Stimulated activated CD8-positive, alpha-beta memory T cell treated with anti-CD3 and anti-CD28 coated beads, Interleukin-7, amount 100 ng/mL, for 1 hour (primary cell): ENCODE measurements around the gene TAF13.
"Not testable (repeated sequence)": the region's sequence is repeated elsewhere in the genome, so short reads cannot be mapped to it uniquely, and the experiment has no call there.

Experiments
- DNase-seq, 2 donors: peaks; one replicate each; pipeline ENCODE4 v3.0.0-alpha.2; 2020; ENCODE audit warnings: low read depth in 2 of 2

Gene TAF13

DNA sequence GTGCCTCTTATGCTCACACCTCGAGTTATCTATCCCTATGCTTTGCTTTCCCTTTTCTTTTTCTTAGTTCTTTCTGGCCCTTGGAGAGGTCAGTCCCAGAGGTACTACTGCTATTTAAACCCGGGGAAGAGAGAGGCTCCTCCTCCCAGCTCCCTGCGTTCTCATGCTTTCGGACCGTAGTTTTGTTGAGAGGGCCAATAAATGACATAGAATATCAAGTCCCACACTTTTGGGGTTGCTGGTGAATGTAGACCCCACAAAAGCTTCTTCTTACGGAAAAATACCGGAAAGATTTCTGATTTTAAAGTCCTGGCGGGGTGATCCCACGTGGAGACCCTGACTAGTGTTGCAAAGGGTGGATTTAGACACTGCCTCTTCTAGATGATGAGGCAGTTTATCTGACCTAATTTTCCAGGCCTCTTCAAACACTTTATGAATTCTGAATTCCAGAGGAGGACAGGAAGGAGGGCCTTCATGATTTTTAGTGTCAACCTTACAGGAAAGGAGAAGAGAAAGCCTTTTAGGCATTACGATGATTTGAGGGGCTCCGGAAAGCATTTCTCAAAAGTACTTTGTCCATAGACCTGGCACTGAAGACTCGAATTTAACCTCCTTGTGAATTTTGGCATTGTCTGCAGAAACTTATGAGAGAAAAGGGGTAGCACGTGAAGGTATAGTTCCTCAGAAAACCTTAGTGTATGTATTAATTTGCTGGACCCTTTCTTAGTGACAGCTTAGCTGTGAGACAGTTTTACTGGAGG is 15.5 kb upstream of the TAF13 start:
- DNase-seq = no peak

- peak; percentile 63 to 68 for DNase-seq
Measured at GRCh38 chr1:109090196-109091077, 14.6 kb upstream of the TAF13 start, which contains the start of gene TMEM167B. TMEM167B (plus strand) TSS chr1:109090764; CDS start chr1:109090873, 109 bp downstream.

DNA sequence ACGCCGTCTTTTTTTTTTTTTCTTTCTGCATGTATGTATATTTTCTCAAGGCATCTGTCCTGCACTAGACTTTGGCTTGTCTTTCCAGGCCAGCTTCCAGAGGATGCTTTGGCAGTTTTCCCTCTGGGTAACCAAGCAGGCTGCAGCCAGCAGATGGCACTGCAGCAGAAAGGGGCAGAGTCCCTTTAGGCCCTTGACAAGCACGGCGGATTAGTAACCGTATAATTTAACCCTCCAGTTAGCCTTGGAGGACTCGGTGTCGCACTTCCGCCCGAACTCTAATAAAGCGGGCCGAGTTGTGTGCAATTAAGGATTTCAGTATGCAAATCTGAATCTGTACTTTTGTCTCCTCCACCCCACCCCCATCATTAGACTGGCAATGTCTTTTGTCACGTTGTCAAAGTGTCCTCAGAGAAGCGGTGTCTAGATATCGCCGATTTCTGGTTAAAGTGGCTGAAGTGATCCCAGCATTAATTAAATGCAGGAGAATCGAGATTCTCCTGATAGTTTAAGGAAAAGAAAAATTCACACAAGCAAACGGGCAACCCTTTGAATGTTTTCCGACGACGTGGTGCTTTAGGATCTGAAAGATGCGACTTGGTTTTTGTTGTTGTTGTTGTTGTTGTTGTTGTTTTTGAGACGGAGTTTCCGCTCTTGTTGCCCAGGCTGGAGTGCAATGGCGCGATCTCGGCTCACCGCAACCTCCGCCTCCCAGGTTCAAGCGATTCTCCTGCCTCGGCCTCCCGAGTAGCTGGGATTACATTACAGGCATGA is 13.6 kb upstream of the TAF13 start:
- DNase-seq = no peak

DNA sequence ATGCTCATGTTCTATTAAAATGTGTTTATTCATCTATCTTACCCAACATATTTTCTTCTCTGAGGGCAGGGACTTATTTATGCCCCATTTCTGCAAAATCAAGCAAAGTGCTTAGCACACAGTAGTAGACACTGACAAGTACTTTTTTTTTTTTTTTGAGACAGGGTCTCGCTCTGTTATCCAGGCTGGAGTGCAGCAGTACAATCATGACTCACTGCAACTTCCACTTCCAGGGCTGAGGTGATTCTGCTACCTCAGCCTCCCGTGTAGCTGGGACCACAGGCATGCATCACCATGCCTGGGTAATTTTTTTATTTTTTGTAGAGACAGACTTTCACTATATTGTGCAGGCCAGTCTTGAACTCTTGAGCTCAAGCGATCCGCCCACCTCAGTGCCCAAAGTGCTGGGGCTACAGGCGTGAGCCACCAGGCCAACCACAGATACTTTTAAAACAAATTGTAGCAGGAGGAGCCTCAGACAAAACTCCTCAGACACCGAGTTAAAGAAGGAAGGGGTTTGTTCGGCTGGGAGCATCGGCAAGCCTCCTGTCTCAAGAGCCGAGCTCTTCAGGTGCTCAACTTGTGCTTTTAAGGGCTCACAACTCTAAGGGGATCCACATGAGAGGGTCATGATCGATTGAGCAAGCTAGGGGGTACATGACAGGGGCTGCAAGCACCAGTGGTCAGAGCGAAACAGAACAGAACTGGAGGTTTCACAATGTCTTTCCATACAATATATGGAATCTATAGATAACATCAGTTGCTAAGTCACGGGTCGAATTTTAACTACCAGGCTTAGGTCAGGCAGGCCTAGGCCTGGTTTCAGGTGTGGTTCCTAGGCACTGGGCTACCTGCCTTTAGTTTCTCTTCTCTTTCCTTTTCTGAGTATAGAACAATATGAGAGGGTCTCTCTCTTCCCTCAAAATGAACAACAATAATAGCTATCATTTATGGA is 9.0 kb upstream of the TAF13 start:
- DNase-seq = no peak

DNA sequence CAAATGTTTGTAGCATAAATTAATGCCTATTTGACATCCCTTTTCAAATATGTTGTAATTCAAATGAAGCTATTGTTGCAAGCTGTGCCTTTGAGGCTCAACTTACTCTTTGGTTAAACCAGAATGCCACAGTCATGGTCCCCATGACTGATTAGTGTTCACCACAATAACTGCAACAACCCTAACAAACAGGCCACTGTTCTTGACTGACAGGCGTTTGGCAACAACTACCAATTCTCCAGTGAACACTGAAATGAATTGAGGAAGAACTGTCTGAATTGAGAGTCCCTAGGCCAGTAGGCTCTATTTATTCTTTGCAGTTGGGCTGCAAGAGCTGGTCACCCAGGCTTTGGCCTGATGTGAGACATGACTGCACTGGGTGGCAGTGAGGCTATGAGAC is 8.1 kb upstream of the TAF13 start:
- DNase-seq = no peak

GRCh38 chr1:109083501-109083900 is 7.7 kb upstream of the TAF13 start:
- DNase-seq = no peak

DNA sequence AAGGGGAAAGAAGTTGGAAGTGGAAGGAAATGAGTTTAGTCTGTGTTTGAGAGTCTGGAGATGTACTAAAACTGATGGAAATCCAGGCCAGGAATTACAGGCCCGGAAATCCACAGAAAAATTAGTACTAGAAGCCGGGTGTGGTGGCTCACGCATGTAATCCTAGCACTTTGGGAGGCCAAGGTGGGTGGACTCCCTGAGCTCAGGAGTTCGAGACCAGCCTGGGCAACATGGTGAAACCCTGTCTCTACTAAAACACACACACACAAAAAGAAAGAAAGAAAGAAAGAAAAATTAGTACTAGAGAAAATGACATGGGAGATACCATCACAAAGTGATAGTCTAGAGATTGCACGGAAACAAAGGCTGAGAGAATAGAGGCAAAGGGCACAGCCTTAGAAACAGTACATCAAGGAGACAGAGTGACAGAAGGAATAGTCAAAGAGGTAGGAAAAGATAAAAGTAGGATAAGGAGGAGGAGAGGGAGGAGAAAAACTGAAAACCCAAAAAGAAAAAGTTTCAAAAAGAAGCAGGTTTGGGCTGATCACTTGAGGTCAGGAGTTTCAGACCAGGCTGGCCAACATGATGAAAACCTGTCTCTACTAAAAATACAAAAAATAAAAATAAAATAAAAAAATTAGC is 4.8 kb upstream of the TAF13 start:
- DNase-seq = no peak

DNA sequence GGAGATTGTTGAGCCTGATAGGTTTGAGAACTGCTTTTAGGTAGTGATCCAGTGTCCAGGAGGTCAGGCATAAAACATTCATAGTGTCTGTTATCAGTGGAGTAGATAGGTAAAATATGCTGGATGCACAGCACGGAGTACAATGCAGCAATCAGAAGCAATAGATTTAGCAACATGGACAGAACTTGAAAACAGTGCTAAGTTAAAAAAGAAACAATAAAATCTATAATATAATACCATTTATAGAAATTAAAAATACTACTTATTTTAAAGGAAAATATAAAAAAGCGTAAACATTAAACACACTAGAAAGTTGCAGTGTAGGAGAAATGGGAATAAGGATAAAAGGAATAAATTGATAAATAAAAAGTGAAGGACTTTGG is 3.4 kb upstream of the TAF13 start:
- no peak for DNase-seq

- no peak for DNase-seq
Measured at GRCh38 chr1:109078317-109078716, 2.5 kb upstream of the TAF13 start.

DNA sequence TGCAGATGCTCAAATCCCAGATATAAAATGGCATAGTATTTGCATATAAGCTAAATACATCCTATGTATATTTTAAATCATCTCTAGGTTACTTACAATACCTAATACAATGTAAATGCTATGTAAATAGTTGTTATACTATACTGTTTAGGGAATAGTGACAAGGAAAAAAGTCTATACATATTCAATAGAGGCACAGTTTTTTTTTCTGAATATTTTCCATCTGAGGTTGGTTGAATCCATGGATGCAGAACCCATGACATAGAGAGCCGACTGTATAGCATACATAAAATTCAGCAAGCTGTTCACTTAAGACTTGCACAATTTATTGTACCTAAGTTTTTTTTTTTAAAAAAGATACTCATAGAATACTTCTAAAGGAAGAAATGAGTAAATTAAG is 6.5 kb downstream of the TAF13 start:
- no peak for DNase-seq

GRCh38 chr1:109067883-109068282 is 7.9 kb downstream of the TAF13 start:
- no peak for DNase-seq

DNA sequence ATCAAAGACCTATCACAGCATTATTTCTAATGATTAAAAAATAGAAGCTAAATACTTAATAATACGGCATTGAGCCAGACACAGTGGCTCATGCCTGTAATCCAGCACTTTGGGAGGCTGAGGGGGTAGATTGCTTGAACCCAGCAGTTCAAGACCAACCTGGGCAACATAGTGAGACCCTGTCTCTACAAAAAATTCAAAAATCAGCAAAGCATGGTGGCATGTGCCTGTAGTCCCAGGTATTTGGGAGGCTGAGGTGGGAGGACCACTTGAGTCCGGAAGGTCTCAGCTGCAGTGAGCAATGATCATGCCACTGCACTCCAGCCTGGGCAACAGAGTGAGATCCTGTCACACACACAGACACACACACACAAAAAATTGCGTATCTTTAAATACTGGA is 10.7 kb downstream of the TAF13 start:
- DNase-seq = no peak

DNA sequence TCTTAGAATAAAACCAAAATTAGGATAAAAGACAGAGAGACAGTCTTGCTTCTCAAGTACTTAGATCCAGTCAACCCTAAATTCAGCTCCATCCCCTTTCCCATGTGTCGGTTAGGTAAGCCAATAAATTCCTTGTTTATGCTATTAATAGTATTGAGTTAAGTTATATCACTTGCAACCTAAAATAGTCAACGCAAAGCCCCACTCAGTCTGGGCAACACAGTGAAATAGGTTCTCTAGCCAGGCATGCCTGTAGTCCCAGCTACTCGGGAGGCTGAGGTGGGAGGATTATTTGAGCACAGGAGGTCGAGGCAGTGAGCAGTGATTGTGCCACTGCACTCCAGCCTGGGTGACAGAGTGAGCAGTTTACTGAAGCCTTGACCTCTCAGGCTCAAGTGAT is 14.6 kb downstream of the TAF13 start:
- no peak for DNase-seq

GRCh38 chr1:109060707-109061106 is 15.1 kb downstream of the TAF13 start:
- no peak for DNase-seq

GRCh38 chr1:109059026-109059425 is 16.8 kb downstream of the TAF13 start:
- no peak for DNase-seq

DNA sequence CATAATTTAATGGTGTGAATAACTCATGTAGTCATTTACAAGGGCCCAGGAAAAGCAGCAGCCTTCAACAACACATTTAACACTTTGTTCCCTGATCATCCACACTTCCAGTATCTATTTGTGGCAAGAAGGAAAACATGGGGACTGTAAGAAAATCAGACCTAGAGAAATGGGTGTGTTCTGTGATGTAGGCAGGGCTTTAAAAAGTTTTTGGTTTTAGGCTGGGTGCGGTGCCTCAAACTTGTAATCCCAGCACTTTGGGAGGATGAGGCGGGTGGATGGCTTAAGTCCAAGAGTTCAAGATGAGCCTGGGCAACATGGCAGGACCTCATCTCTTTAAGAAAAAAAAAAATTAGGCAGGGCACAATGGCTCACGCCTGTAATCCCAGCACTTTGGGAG is 19.7 kb downstream of the TAF13 start:
- no peak for DNase-seq

- DNase-seq = not testable (repeated sequence)
Measured at GRCh38 chr1:109052145-109052544, 23.7 kb downstream of the TAF13 start.

GRCh38 chr1:109050228-109050995 is 25.4 kb downstream of the TAF13 start:
- no peak for DNase-seq

GRCh38 chr1:109048335-109048734 is 27.5 kb downstream of the TAF13 start:
- DNase-seq = no peak

GRCh38 chr1:109047339-109047738 is 28.5 kb downstream of the TAF13 start:
- DNase-seq = no peak
